Prostate gland (tissue), 2 donors: ENCODE results near the gene DCAF12. TPM values are rescaled to one million over a fixed set of nuclear protein-coding genes. Genes with fewer than 3 reads are reported as not detected.

ENCODE experiments used
- DNase-seq: peaks from one replicate; pipeline ENCODE4 v3.0.0-alpha.2; 2019; ENCODE audit warnings: low spot score
- H3K27ac ChIP-seq, 2 donors: fragments of 200-600 bp; sonication (generic); 2 replicates each; pipeline ENCODE4 v1.5.1; 2017 to 2019
- H3K27me3 ChIP-seq: fragments of 200-600 bp; sonication (generic); replicated peaks from 2 replicates; pipeline ENCODE4 v1.5.1; 2019; ENCODE audit not compliant: insufficient read depth
- H3K36me3 ChIP-seq, 2 donors: fragments of 200-600 bp; sonication (generic); 1 replicate in 1 of 2; 2 replicates in 1 of 2; pipeline versions ENCODE4 v1.5.1 to v1.8.1; 2017 to 2019
- H3K4me1 ChIP-seq: fragments of 200-600 bp; sonication (generic); replicated peaks from 2 replicates; pipeline ENCODE4 v1.5.1; 2019
- H3K4me3 ChIP-seq, 2 donors: fragments of 200-600 bp; sonication (generic); 2 replicates each; pipeline ENCODE4 v1.5.1; 2017 to 2019
- H3K9me3 ChIP-seq: fragments of 200-600 bp; sonication (generic); 2 replicates; pipeline ENCODE4 v1.5.1; 2017
- CTCF ChIP-seq, 4 experiments: fragments of 200-600 bp in 2 of 4; fragments of 450-650 bp in 2 of 4; sonication (generic) in 2 of 4; IDR thresholded peaks; 1 replicate in 3 of 4; 2 replicates in 1 of 4; pipeline ENCODE4 v1.5.1; 2016 to 2019; ENCODE audit warnings: antibody characterized with exemption in 4 of 4, mild to moderate bottlenecking in 2 of 4, moderate library complexity in 2 of 4
- POLR2A ChIP-seq: fragments of 450-650 bp; IDR thresholded peaks from one replicate; pipeline ENCODE4 v1.6.1; 2016; ENCODE audit warnings: antibody characterized with exemption, mild to moderate bottlenecking
- POLR2AphosphoS5 ChIP-seq: sonication (generic); formaldehyde crosslinking; IDR thresholded peaks from one replicate; pipeline ENCODE4 v1.6.1; 2017; ENCODE audit warnings: antibody characterized with exemption
- WGBS: methylation state at CpG from one replicate; pipeline ENCODE4 v1.1.5; 2018; 5-methylcytosine and 5-hydroxymethylcytosine counted together
- intact Hi-C: fragments of 100-400 bp; cut with DNase I; formaldehyde crosslinking; loops from one replicate; pipeline ENCODE4 v1.14.2; 2022
- total RNA-seq, 2 donors: library from RNA; depleted of rRNA; stranded (reverse); fragments of >200 nt; gene quantifications; one replicate each; pipeline ENCODE4 v1.1.0, GENCODE V29; 2016

DCAF12 gene
- total RNA-seq, 2 donors from 2014 or later = 30.6 to 100 TPM

- DNase-seq = no peak
- intact Hi-C loops = no loop called here
Observed at GRCh38 chr9:34089311-34089710, 37.2 kb downstream of the DCAF12 start.

GRCh38 chr9:34087370-34087769 is 39.1 kb downstream of the DCAF12 start:
- Histone ChIP-seq H3K27me3 (no peaks in the 10 kb centered on the region), H3K4me3 (no peak overlapping the region), H3K27ac (peak overlapping the region in 1 of 2 donors; percentile 45), H3K9me3 (no peaks in the 10 kb centered on the region), H3K36me3 (peaks cover 3 to 7% of the 10 kb centered on the region in 2 donors), H3K4me1 (no peaks in the 10 kb centered on the region)
- no peak for DNase-seq
- WGBS = 8% methylated on average over 1 of the region's 1 CpG
- TF ChIP-seq POLR2A (no peak), CTCF (IDR thresholded peaks at IDR 0.05) (no peak), POLR2AphosphoS5 (no peak)
- intact Hi-C loops = no loop called here

More at GRCh38 chr9:34089311-34089710, 37.2 kb downstream of the DCAF12 start:
- Histone ChIP-seq H3K4me3 (no peak overlapping the region), H3K4me1 (no peaks in the 10 kb centered on the region), H3K9me3 (no peaks in the 10 kb centered on the region), H3K36me3 (peaks cover 3 to 7% of the 10 kb centered on the region in 2 donors), H3K27me3 (no peaks in the 10 kb centered on the region), H3K27ac (no peak overlapping the region)
- WGBS = 80% methylated on average over 7 of the region's 7 CpGs
- no peak for TF ChIP-seq POLR2A
- TF ChIP-seq CTCF (IDR thresholded peaks at IDR 0.05) = no peak
- TF ChIP-seq POLR2AphosphoS5 = no peak

- intact Hi-C loops = no loop called here
- peak overlapping the region in 1 of 2 donors; percentile 45 for H3K27ac ChIP-seq
- H3K36me3 ChIP-seq = peaks cover 3 to 7% of the 10 kb centered on the region in 2 donors
- H3K4me3 ChIP-seq = no peak overlapping the region
- H3K9me3 ChIP-seq = no peaks in the 10 kb centered on the region
- no peaks in the 10 kb centered on the region for H3K27me3 ChIP-seq
- H3K4me1 ChIP-seq = no peaks in the 10 kb centered on the region
- TF ChIP-seq POLR2AphosphoS5 (no peak), CTCF (IDR thresholded peaks at IDR 0.05) (no peak), POLR2A (no peak)
- no peak for DNase-seq
Observed at GRCh38 chr9:34086864-34087263, 39.6 kb downstream of the DCAF12 start.

- H3K27ac ChIP-seq = peak overlapping the region in 1 of 2 donors; percentile 46
- WGBS = 85% methylated on average over 6 of the region's 6 CpGs
- intact Hi-C loops = no loop called here
- no peaks in the 10 kb centered on the region for H3K4me1 ChIP-seq
- TF ChIP-seq POLR2A = no peak
- H3K9me3 ChIP-seq = no peaks in the 10 kb centered on the region
- H3K36me3 ChIP-seq = peaks cover 3 to 7% of the 10 kb centered on the region in 2 donors
- no peaks in the 10 kb centered on the region for H3K27me3 ChIP-seq
- DNase-seq = no peak
- no peak overlapping the region for H3K4me3 ChIP-seq
Observed at GRCh38 chr9:34085581-34086500, 40.7 kb downstream of the DCAF12 start.

GRCh38 chr9:34084562-34084961 is 41.9 kb downstream of the DCAF12 start:
- Histone ChIP-seq H3K9me3 (no peaks in the 10 kb centered on the region), H3K36me3 (peaks cover 3 to 5% of the 10 kb centered on the region in 2 donors), H3K27me3 (no peaks in the 10 kb centered on the region), H3K4me1 (no peaks in the 10 kb centered on the region), H3K27ac (peak overlapping the region; percentile 37 to 46), H3K4me3 (no peak overlapping the region)
- intact Hi-C loops = no loop called here
- TF ChIP-seq POLR2AphosphoS5 (peak; percentile 66), CTCF (IDR thresholded peaks at IDR 0.05) (no peak)
- peak; percentile 6 for DNase-seq
- WGBS = 13% methylated on average over 1 of the region's 1 CpG
